ENCODE measurements around the gene ABCC2.

DNA sequence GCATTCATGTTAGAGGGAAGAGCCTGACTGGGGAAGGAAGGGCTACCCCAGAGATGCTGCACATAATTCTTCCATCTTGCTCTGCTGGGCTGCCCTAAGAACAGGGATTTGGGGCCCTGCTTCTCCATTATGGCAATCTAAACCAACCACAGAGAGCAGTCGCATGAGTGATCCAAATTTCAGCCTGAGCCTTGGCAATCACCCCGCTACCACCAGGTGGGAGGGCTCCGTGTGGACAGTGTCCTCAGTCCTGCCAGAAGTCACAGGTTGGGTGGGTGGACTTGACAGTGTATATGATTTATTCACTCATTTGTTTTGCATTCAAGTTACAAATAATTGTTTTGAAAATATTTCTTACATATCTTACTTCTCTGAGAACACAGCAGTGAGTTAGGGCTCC, 22.0 kb downstream of the ABCC2 start:
- TF ChIP-seq, protein P1, sequence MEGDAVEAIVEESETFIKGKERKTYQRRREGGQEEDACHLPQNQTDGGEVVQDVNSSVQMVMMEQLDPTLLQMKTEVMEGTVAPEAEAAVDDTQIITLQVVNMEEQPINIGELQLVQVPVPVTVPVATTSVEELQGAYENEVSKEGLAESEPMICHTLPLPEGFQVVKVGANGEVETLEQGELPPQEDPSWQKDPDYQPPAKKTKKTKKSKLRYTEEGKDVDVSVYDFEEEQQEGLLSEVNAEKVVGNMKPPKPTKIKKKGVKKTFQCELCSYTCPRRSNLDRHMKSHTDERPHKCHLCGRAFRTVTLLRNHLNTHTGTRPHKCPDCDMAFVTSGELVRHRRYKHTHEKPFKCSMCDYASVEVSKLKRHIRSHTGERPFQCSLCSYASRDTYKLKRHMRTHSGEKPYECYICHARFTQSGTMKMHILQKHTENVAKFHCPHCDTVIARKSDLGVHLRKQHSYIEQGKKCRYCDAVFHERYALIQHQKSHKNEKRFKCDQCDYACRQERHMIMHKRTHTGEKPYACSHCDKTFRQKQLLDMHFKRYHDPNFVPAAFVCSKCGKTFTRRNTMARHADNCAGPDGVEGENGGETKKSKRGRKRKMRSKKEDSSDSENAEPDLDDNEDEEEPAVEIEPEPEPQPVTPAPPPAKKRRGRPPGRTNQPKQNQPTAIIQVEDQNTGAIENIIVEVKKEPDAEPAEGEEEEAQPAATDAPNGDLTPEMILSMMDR (conservative IDR thresholded peaks at IDR 0.05; ENCODE audit: low read length) = no peak
- no peak for TF ChIP-seq EZH2phosphoT487 (IDR thresholded peaks at IDR 0.05; ENCODE audit: borderline replicate concordance)

Data from Loucy (cell line).